Psoas muscle (tissue), 8 donors: ENCODE data around the gene OR10A5. TPM values are rescaled to one million over a fixed set of nuclear protein-coding genes. Genes with fewer than 3 reads are reported as not detected.

Experiments
- ATAC-seq, 4 donors: fragments of 200-7000 bp; cut with Tn5 transposase; one replicate each; pipeline ENCODE4 v1.9.1; 2020; ENCODE audit warnings: moderate library complexity in 3 of 4, mild to moderate bottlenecking in 2 of 4
- DNase-seq, 2 donors: peaks; one replicate each; pipeline ENCODE4 v3.0.0-alpha.2; 2020
- H3K27ac ChIP-seq: fragments of 200-600 bp; one replicate; pipeline ENCODE4 v1.8.0; 2022
- H3K27me3 ChIP-seq, 3 donors: fragments of 200-600 bp in 1 of 3; one replicate each; pipeline versions ENCODE4 v1.6.1 to v1.8.0; 2013 to 2022; ENCODE audit warnings: low read length in 2 of 3, mild to moderate bottlenecking in 2 of 3, moderate library complexity in 1 of 3; ENCODE audit not compliant: insufficient read depth in 3 of 3
- H3K36me3 ChIP-seq, 2 donors: fragments of 200-600 bp in 1 of 2; one replicate each; pipeline versions ENCODE4 v1.6.1 to v1.8.0; 2013 to 2022; ENCODE audit warnings: low read depth in 1 of 2, mild to moderate bottlenecking in 1 of 2, moderate library complexity in 1 of 2; ENCODE audit not compliant: insufficient read depth in 1 of 2
- H3K4me1 ChIP-seq: fragments of 200-600 bp; one replicate; pipeline ENCODE4 v1.8.0; 2022
- H3K4me3 ChIP-seq: fragments of 200-600 bp; one replicate; pipeline ENCODE4 v1.8.0; 2022; ENCODE audit warnings: mild to moderate bottlenecking
- H3K9me3 ChIP-seq: fragments of 200-600 bp; one replicate; pipeline ENCODE4 v1.8.0; 2022
- intact Hi-C, 2 donors: fragments of 100-400 bp; cut with DNase I; formaldehyde crosslinking; loops; one replicate each; pipeline versions ENCODE4 v1.11.0 to v1.14.2; 2022
- polyA plus RNA-seq, 3 donors: library from polyadenylated mRNA; stranded (reverse); fragments of 200-250 nt; gene quantifications; one replicate each; pipeline ENCODE4 v1.2.3, GENCODE V29; 2013
- total RNA-seq, 4 donors: library from RNA; stranded (reverse); fragmentation: NEBNext Ultra II Directional in 2 of 4; extraction: Animal tissue kit (Norgen Biotek cat#: 25700) in 2 of 4; gene quantifications; one replicate each; pipeline versions ENCODE4 v1.2.1 to v1.2.4, GENCODE V29; 2021 to 2023
- TF ChIP-seq, protein P1 (sequence below): fragments of 200-600 bp; IDR thresholded peaks from one replicate; pipeline ENCODE4 v1.8.0; 2022; ENCODE audit warnings: antibody characterized with exemption
- donor health status: healthy with polysubstance abuse.
- donor health status: DM: no; HTN: no; CAD: no; lungs with moderate emphysema.
- donor health status: Bipolar disorder and iron deficiency.
- donor health status: healthy.
- donor health status: DM: yes; HTN: yes; CAD: no.
- donor health status: DM: no; HTN: no; CAD: no.
- donor health status: DM: no; HTN: no; CAD: no.
- donor health status: DM: yes; HTN: yes; CAD: no.

The OR10A5 gene
- total and polyA plus RNA-seq, 7 donors, result not detected

DNA sequence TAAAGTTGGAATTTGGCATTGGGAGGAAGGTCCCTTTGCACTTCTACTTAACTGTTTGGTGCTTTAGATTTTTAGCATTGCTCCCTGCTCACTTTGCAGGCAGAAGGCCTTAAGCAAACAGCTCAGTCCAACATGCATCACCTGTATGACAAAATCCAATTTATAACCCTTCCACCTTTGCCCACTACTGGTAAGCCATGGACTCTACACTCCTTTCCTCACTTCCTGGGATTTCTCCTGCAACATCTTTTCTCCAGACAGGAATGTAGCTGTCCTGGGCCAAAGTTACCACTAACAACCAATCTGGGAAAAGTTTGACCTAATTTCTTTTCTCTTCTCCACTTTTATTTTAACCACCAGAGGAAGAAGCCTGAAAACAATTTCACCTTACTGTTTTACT, 48.6 kb downstream of the OR10A5 start:
- DNase-seq, result no peak
- intact Hi-C loops, result no loop called here

DNA sequence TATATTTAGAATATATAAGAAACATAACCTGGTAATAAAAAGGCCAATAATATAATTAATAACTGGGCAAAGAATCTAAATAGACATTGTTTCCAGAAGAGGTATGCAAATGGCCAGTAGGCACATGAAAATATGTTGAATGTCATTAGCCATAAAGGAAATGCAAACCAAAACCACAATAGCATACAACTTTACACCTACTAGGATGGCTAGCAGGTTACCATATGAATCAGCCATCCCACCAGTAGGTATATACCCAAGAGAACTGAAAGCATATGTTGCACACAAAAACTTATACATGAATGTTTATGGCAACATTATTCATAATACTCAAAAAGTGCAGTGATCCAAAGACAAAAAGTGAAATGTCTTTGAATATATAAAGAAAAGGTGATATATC, 49.5 kb downstream of the OR10A5 start:
- Histone ChIP-seq H3K4me3 (no peak overlapping the region), H3K9me3 (no peaks in the 10 kb centered on the region), H3K36me3 (no peaks in the 10 kb centered on the region), H3K27me3 (no peaks in the 10 kb centered on the region), H3K27ac (no peak overlapping the region), H3K4me1 (no peaks in the 10 kb centered on the region)
- TF ChIP-seq, protein P1, sequence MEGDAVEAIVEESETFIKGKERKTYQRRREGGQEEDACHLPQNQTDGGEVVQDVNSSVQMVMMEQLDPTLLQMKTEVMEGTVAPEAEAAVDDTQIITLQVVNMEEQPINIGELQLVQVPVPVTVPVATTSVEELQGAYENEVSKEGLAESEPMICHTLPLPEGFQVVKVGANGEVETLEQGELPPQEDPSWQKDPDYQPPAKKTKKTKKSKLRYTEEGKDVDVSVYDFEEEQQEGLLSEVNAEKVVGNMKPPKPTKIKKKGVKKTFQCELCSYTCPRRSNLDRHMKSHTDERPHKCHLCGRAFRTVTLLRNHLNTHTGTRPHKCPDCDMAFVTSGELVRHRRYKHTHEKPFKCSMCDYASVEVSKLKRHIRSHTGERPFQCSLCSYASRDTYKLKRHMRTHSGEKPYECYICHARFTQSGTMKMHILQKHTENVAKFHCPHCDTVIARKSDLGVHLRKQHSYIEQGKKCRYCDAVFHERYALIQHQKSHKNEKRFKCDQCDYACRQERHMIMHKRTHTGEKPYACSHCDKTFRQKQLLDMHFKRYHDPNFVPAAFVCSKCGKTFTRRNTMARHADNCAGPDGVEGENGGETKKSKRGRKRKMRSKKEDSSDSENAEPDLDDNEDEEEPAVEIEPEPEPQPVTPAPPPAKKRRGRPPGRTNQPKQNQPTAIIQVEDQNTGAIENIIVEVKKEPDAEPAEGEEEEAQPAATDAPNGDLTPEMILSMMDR, result no peak
- no peak for ATAC-seq
- intact Hi-C loops, result no loop called here
- DNase-seq, result no peak

More for the DNA sequence above, 48.6 kb downstream of the OR10A5 start:
- Histone ChIP-seq H3K36me3 (no peaks in the 10 kb centered on the region), H3K4me3 (no peak overlapping the region), H3K27ac (no peak overlapping the region), H3K27me3 (no peaks in the 10 kb centered on the region), H3K4me1 (no peaks in the 10 kb centered on the region), H3K9me3 (no peaks in the 10 kb centered on the region)
- no peak for ATAC-seq
- TF ChIP-seq, protein P1, result no peak

Other genes with a start within 250 kb of the OR10A5 start
- 10 to 100 TPM; 11.6 to 18.6 (median 15.5) TPM for gene RRP8, start 242.1 kb upstream of the OR10A5 start, total RNA-seq
- 10 to 100 TPM; 18.4 to 34.0 (median 26.1) TPM for gene RRP8, start 242.1 kb upstream of the OR10A5 start, polyA plus RNA-seq
- 10 to 100 TPM; 68.3 to 96.6 (median 84.3) TPM for gene ILK, start 241.9 kb upstream of the OR10A5 start, total RNA-seq
- gene ILK, start 241.9 kb upstream of the OR10A5 start, polyA plus RNA-seq, result 100 to 1,000 TPM in 2 of 3 donors, 10 to 100 TPM in 1; 75.8 to 173 (median 104) TPM
- 100 to 1,000 TPM in 2 of 4 donors, 10 to 100 TPM in 2; 70.4 to 119 (median 99.5) TPM for gene TAF10, start 233.5 kb upstream of the OR10A5 start, total RNA-seq
- 10 to 100 TPM; 67.0 to 80.3 (median 67.1) TPM for gene TAF10, start 233.5 kb upstream of the OR10A5 start, polyA plus RNA-seq
- gene TPP1, start 226.3 kb upstream of the OR10A5 start, total RNA-seq, result 10 to 100 TPM; 28.0 to 50.2 (median 35.8) TPM
- 10 to 100 TPM; 11.8 to 30.0 (median 21.6) TPM for gene TPP1, start 226.3 kb upstream of the OR10A5 start, polyA plus RNA-seq
- gene DCHS1, start 189.9 kb upstream of the OR10A5 start, total RNA-seq, result 1 to 10 TPM; 3.2 to 7.2 (median 5.4) TPM
- gene DCHS1, start 189.9 kb upstream of the OR10A5 start, polyA plus RNA-seq, result 1 to 10 TPM in 2 of 3 donors, under 1 TPM in 1; 0.98 to 1.7 (median 1.1) TPM
- gene MRPL17, start 162.3 kb upstream of the OR10A5 start, total RNA-seq, result 10 to 100 TPM; 27.2 to 44.8 (median 38.8) TPM
- 10 to 100 TPM; 43.0 to 95.6 (median 47.0) TPM for gene MRPL17, start 162.3 kb upstream of the OR10A5 start, polyA plus RNA-seq
- not detected for gene OR2AG2, start 73.7 kb upstream of the OR10A5 start, total RNA-seq
- under 1 TPM in 1 of 3 donors, not detected in 2; 0.01 TPM for gene OR2AG2, start 73.7 kb upstream of the OR10A5 start, polyA plus RNA-seq
- gene OR2AG1, start 62.7 kb upstream of the OR10A5 start, total RNA-seq, result not detected
- not detected for gene OR2AG1, start 62.7 kb upstream of the OR10A5 start, polyA plus RNA-seq
- not detected for gene OR6A2, start 46.0 kb upstream of the OR10A5 start, total RNA-seq
- gene OR6A2, start 46.0 kb upstream of the OR10A5 start, polyA plus RNA-seq, result not detected
- not detected for gene OR10A2, start 17.4 kb downstream of the OR10A5 start, total RNA-seq
- not detected for gene OR10A2, start 17.4 kb downstream of the OR10A5 start, polyA plus RNA-seq
- gene OR10A4, start 30.9 kb downstream of the OR10A5 start, total RNA-seq, result not detected
- not detected for gene OR10A4, start 30.9 kb downstream of the OR10A5 start, polyA plus RNA-seq
- gene OR2D2, start 46.8 kb downstream of the OR10A5 start, total RNA-seq, result not detected
- gene OR2D2, start 46.8 kb downstream of the OR10A5 start, polyA plus RNA-seq, result not detected
- gene OR2D3, start 75.3 kb downstream of the OR10A5 start, total RNA-seq, result not detected
- gene OR2D3, start 75.3 kb downstream of the OR10A5 start, polyA plus RNA-seq, result not detected
- gene ZNF215, start 80.7 kb downstream of the OR10A5 start, total RNA-seq, result under 1 TPM; 0.11 to 0.36 (median 0.21) TPM
- gene ZNF215, start 80.7 kb downstream of the OR10A5 start, polyA plus RNA-seq, result under 1 TPM; 0.07 to 0.35 (median 0.23) TPM
- gene ZNF214, start 174.7 kb downstream of the OR10A5 start, total RNA-seq, result under 1 TPM; 0.30 to 0.97 (median 0.64) TPM
- gene ZNF214, start 174.7 kb downstream of the OR10A5 start, polyA plus RNA-seq, result under 1 TPM; 0.46 to 0.90 (median 0.75) TPM
- under 1 TPM in 1 of 4 donors, not detected in 3; 0.06 TPM for gene NLRP14, start 174.8 kb downstream of the OR10A5 start, total RNA-seq
- gene NLRP14, start 174.8 kb downstream of the OR10A5 start, polyA plus RNA-seq, result not detected
- gene RBMXL2, start 243.3 kb downstream of the OR10A5 start, total RNA-seq, result not detected
- gene RBMXL2, start 243.3 kb downstream of the OR10A5 start, polyA plus RNA-seq, result not detected